Measurements from ENCODE around the gene SYNE2.

The SYNE2 gene

DNA sequence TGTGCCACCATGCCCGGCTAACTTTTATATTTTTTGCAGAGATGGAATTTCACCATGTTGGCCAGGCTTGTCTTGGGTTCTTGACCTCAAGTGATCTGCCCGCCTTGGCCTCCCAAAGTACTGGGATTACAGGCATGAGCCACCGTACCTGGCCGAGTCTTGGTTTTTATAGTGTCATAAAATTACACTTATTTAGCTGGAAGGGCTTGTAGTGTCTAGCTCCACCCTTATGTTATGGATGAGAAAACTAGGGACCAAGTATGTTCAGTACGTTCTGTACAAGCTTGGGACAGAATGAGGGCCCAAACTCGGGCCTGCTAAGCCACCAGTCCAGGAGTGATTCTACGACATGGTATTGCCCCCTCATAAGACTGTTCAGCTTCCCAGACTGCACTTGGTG, 35.1 kb downstream of the SYNE2 start:
- Histone ChIP-seq H3K4me3 (ENCODE audit: low read length) (0 out of 2 replicates have a peak overlapping the region, but pooled peaks have one; percentile 1), H3K27me3 (ENCODE audit: control insufficient read depth, low read length) (no peaks in the 10 kb centered on the region), H4K20me1 (ENCODE audit: control insufficient read depth, insufficient read depth, low read depth, low read length) (peaks cover 23% of the 10 kb centered on the region), H3K27ac (ENCODE audit: low read depth, low read length) (no peak overlapping the region), H3K79me2 (ENCODE audit: control insufficient read depth, low read length) (peaks cover 100% of the 10 kb centered on the region), H3K4me2 (ENCODE audit: low read length) (peak overlapping the region; percentile 46), H3K36me3 (ENCODE audit: control insufficient read depth, low read length) (peaks cover 54% of the 10 kb centered on the region), H3K9me3 (ENCODE audit: control insufficient read depth, insufficient read depth, low read length) (no peaks in the 10 kb centered on the region), H3F3A (ENCODE audit: control insufficient read depth, insufficient read depth) (no peaks in the 10 kb centered on the region), H3K9me2 (replicated peaks; ENCODE audit: control insufficient read depth, low read length) (no peaks in the 10 kb centered on the region), H3K4me1 (ENCODE audit: control insufficient read depth, low read length) (peaks cover 86% of the 10 kb centered on the region)
- TF ChIP-seq, protein P1, sequence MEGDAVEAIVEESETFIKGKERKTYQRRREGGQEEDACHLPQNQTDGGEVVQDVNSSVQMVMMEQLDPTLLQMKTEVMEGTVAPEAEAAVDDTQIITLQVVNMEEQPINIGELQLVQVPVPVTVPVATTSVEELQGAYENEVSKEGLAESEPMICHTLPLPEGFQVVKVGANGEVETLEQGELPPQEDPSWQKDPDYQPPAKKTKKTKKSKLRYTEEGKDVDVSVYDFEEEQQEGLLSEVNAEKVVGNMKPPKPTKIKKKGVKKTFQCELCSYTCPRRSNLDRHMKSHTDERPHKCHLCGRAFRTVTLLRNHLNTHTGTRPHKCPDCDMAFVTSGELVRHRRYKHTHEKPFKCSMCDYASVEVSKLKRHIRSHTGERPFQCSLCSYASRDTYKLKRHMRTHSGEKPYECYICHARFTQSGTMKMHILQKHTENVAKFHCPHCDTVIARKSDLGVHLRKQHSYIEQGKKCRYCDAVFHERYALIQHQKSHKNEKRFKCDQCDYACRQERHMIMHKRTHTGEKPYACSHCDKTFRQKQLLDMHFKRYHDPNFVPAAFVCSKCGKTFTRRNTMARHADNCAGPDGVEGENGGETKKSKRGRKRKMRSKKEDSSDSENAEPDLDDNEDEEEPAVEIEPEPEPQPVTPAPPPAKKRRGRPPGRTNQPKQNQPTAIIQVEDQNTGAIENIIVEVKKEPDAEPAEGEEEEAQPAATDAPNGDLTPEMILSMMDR (IDR thresholded peaks at IDR 0.05; ENCODE audit: low read depth, low read length, poor library complexity, severe bottlenecking): no peak
- TF ChIP-seq EZH2phosphoT487 (IDR thresholded peaks at IDR 0.05; ENCODE audit: borderline replicate concordance, low read length): no peak

DNA sequence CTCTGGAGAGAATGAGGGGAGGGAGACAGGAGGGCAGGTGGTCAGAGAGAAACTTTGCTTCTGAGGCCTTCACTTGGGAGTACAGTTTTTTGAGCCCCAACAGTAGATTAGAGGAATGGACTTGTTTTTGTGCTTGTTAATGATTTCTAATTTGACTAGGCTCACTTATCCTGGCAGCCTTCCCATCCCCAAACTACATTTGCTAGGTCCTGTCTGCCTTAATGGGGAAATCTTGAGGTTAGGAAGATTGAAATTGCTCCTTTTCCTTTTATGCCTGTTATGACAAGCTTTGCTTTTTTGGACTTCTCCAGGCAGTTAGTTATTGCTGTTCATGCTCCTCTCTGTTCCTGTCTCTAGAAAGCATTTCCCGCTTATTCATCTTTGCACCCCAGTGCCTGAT, 37.7 kb downstream of the SYNE2 start:
- Histone ChIP-seq H3K9me2 (replicated peaks; ENCODE audit: control insufficient read depth, low read length) (no peaks in the 10 kb centered on the region), H4K20me1 (ENCODE audit: control insufficient read depth, insufficient read depth, low read depth, low read length) (peaks cover 16% of the 10 kb centered on the region), H3F3A (ENCODE audit: control insufficient read depth, insufficient read depth) (no peaks in the 10 kb centered on the region), H3K36me3 (ENCODE audit: control insufficient read depth, low read length) (peaks cover 48% of the 10 kb centered on the region), H3K4me1 (ENCODE audit: control insufficient read depth, low read length) (peaks cover 66% of the 10 kb centered on the region), H3K9me3 (ENCODE audit: control insufficient read depth, insufficient read depth, low read length) (no peaks in the 10 kb centered on the region), H3K4me2 (ENCODE audit: low read length) (peak overlapping the region; percentile 50), H3K4me3 (ENCODE audit: low read length) (no peak overlapping the region), H3K27me3 (ENCODE audit: control insufficient read depth, low read length) (no peaks in the 10 kb centered on the region), H3K79me2 (ENCODE audit: control insufficient read depth, low read length) (peaks cover 100% of the 10 kb centered on the region), H3K27ac (ENCODE audit: low read depth, low read length) (no peak overlapping the region)
- TF ChIP-seq EZH2phosphoT487 (IDR thresholded peaks at IDR 0.05; ENCODE audit: borderline replicate concordance, low read length): no peak
- TF ChIP-seq, protein P1 (IDR thresholded peaks at IDR 0.05; ENCODE audit: low read depth, low read length, poor library complexity, severe bottlenecking): no peak

DNA sequence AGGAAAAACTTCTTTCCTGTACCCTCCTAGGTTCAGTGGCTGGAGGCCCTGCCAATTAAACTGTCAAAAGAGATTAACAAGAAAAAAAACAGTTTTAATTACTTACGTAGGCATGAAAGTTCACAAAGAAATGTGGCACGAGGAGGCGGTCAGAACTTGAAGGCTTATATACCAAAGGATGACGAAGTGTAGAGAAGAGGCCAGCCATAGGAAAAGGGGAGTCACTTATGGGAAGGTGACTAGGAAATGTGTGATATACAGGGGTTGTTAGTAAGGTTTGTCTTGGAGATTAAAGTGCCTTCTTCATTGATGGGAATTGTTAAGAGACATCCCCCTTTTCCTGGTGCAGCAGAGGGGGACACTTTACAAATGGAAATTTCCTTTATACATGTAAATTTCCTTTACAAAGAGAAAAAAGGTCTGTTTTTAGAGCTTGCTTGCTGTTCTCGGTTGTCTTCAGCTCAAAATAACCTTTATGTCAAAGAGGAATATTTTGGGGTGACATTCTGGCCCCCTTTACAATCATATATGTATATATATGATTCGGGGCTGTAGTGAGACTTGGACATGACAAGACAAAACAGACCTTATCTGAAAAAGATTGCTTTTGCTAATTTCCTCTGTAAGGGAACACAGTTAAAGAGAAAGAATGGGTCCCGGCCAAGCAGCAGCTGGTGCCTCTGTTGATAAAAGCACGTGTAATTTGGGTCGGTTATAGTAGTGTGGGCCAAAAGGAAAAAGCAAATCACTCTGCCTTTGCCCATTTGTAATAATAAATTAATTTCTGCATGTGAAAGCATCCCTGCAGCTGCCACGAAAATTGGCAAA, 38.6 kb downstream of the SYNE2 start:
- Histone ChIP-seq H3K9me2 (replicated peaks; ENCODE audit: control insufficient read depth, low read length) (no peaks in the 10 kb centered on the region), H4K20me1 (ENCODE audit: control insufficient read depth, insufficient read depth, low read depth, low read length) (peaks cover 13% of the 10 kb centered on the region; the same call in 1 of the 2 replicates), H3K27ac (ENCODE audit: low read depth, low read length) (no peak overlapping the region), H3K9me3 (ENCODE audit: control insufficient read depth, insufficient read depth, low read length) (no peaks in the 10 kb centered on the region), H3K4me1 (ENCODE audit: control insufficient read depth, low read length) (peaks cover 59% of the 10 kb centered on the region), H3K79me2 (ENCODE audit: control insufficient read depth, low read length) (peaks cover 100% of the 10 kb centered on the region), H3K4me2 (ENCODE audit: low read length) (peak overlapping the region; percentile 50; the same call in 1 of the 2 replicates), H3K27me3 (ENCODE audit: control insufficient read depth, low read length) (no peaks in the 10 kb centered on the region), H3F3A (ENCODE audit: control insufficient read depth, insufficient read depth) (peaks cover 5% of the 10 kb centered on the region; the same call in 1 of the 2 replicates), H3K4me3 (ENCODE audit: low read length) (no peak overlapping the region), H3K36me3 (ENCODE audit: control insufficient read depth, low read length) (peaks cover 48% of the 10 kb centered on the region)
- TF ChIP-seq EZH2phosphoT487 (IDR thresholded peaks at IDR 0.05; ENCODE audit: borderline replicate concordance, low read length): no peak
- TF ChIP-seq, protein P1 (IDR thresholded peaks at IDR 0.05; ENCODE audit: low read depth, low read length, poor library complexity, severe bottlenecking): no peak
